A673 (cell line): ENCODE data around the gene ZNF57. TPM values are rescaled to one million over a fixed set of nuclear protein-coding genes. Genes with fewer than 3 reads are reported as not detected.

Source experiments
- BruUV-seq: library from RNA; stranded (reverse); fragments of 400-500 nt; replicated peaks from 2 replicates; lab custom pipeline; 2021; lab: Mats Ljungman, UMichigan
- CTCF ChIA-PET: fragments of 300-600 bp; sonication (Branson Sonifier 250); formaldehyde crosslinking; loops from one replicate; lab custom pipeline; 2022; ENCODE audit warnings: antibody characterized with exemption; lab: Charles Lee
- POLR2A ChIA-PET: fragments of 300-600 bp; sonication (Branson Sonifier 250); formaldehyde crosslinking; loops from one replicate; lab custom pipeline; 2022; ENCODE audit warnings: antibody characterized with exemption; ENCODE audit not compliant: low non-redundant PET; lab: Charles Lee
- DNase-seq: peaks from one replicate; pipeline ENCODE4 v3.0.0-alpha.2; 2015; ENCODE audit warnings: low spot score
- H3K27ac ChIP-seq: fragments of 200-600 bp; sonication (generic); 2 replicates; pipeline ENCODE4 v1.5.1; 2016; ENCODE audit warnings: mixed run types, low read depth, mild to moderate bottlenecking, mixed read lengths, antibody characterized with exemption, low read length; ENCODE audit not compliant: poor library complexity, severe bottlenecking
- H3K27me3 ChIP-seq: fragments of 200-600 bp; sonication (generic); replicated peaks from 2 replicates; pipeline ENCODE4 v1.6.1; 2017; ENCODE audit warnings: mixed run types, low read depth, mild to moderate bottlenecking, mixed read lengths, antibody characterized with exemption, low read length; ENCODE audit not compliant: insufficient read depth, poor library complexity
- H3K36me3 ChIP-seq: fragments of 200-600 bp; sonication (generic); 2 replicates; pipeline ENCODE4 v1.6.1; 2016; ENCODE audit warnings: mixed run types, mild to moderate bottlenecking, mixed read lengths, antibody characterized with exemption, low read length; ENCODE audit not compliant: insufficient read depth, poor library complexity, severe bottlenecking
- H3K4me1 ChIP-seq: fragments of 200-600 bp; sonication (generic); 2 replicates; pipeline ENCODE4 v1.6.1; 2017; ENCODE audit warnings: mixed run types, mild to moderate bottlenecking, mixed read lengths, antibody characterized with exemption, low read length; ENCODE audit not compliant: insufficient read depth, poor library complexity, severe bottlenecking
- H3K4me3 ChIP-seq: fragments of 200-600 bp; sonication (generic); 2 replicates; pipeline ENCODE4 v1.5.1; 2016; ENCODE audit warnings: low read depth, mixed run types, mild to moderate bottlenecking, mixed read lengths, low read length; ENCODE audit not compliant: poor library complexity, severe bottlenecking
- H3K9me3 ChIP-seq: fragments of 200-600 bp; sonication (generic); 2 replicates; pipeline ENCODE4 v1.6.1; 2016; ENCODE audit warnings: mixed run types, low read depth, mild to moderate bottlenecking, mixed read lengths, antibody characterized with exemption, low read length; ENCODE audit not compliant: poor library complexity, severe bottlenecking
- EZH2 ChIP-seq: fragments of 200-600 bp; sonication (generic); IDR thresholded peaks from 2 replicates; pipeline ENCODE4 v1.6.1; 2017; ENCODE audit warnings: borderline replicate concordance, low read depth, mild to moderate bottlenecking, mixed read lengths, antibody characterized with exemption, low read length; ENCODE audit not compliant: poor library complexity, severe bottlenecking
- intact Hi-C: fragments of 100-400 bp; cut with micrococcal nuclease; formaldehyde crosslinking; loops from one replicate; pipeline ENCODE4 v1.10.0; 2022; ENCODE audit not compliant: unreplicated experiment
- total RNA-seq: library from RNA; stranded (reverse); gene quantifications from 2 replicates; pipeline ENCODE4 v1.2.3, GENCODE V29; 2021
- TF ChIP-seq, protein P1 (sequence below): fragments of 300-800, 200-600 bp; sonication (generic); conservative IDR thresholded peaks from 2 replicates; pipeline ENCODE4 v1.5.1; 2017; ENCODE audit warnings: low read depth, mild to moderate bottlenecking, antibody characterized with exemption, low read length, moderate library complexity, mixed read lengths

Gene ZNF57
- total RNA-seq, 1 experiment from 2014 or later, result 5.1 TPM

DNA sequence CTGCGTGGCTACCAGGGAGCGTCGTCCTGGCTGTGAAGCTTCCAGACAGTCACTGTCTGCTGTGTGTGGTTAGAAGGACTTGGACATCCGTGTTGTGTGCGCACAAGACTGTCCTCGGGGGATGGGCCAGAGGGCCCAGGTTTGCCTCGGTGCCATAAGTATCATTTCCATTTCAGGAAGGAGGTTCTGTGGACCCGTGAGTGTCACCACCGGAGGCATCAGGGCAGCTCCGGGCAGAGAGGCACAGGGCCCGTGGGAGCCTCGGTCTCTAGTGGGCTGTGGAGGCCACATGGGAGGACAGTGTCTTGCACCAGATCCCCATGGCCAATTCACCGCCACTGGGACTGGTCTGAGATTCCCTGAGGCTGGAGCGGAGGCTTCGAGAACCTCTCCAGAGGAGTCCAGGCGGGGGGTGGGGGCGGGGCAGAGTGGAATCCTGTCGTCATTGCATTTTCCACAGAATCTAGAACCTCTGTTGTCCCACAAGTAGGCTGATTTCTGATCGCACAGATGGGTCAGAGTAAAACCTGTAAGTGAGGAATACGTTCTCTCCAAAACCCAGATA lies 6.0 kb downstream of the ZNF57 start:
- H3K4me1 ChIP-seq, result no peaks in the 10 kb centered on the region
- no peak overlapping the region for H3K27ac ChIP-seq
- H3K4me3 ChIP-seq, result no peak overlapping the region
- no peaks in the 10 kb centered on the region for H3K36me3 ChIP-seq
- no peaks in the 10 kb centered on the region for H3K9me3 ChIP-seq
- intact Hi-C loops, result no loop called here
- no peaks in the 10 kb centered on the region for H3K27me3 ChIP-seq
- TF ChIP-seq, protein P1, sequence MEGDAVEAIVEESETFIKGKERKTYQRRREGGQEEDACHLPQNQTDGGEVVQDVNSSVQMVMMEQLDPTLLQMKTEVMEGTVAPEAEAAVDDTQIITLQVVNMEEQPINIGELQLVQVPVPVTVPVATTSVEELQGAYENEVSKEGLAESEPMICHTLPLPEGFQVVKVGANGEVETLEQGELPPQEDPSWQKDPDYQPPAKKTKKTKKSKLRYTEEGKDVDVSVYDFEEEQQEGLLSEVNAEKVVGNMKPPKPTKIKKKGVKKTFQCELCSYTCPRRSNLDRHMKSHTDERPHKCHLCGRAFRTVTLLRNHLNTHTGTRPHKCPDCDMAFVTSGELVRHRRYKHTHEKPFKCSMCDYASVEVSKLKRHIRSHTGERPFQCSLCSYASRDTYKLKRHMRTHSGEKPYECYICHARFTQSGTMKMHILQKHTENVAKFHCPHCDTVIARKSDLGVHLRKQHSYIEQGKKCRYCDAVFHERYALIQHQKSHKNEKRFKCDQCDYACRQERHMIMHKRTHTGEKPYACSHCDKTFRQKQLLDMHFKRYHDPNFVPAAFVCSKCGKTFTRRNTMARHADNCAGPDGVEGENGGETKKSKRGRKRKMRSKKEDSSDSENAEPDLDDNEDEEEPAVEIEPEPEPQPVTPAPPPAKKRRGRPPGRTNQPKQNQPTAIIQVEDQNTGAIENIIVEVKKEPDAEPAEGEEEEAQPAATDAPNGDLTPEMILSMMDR, result no peak
- TF ChIP-seq EZH2, result no peak
- ChIA-PET POLR2A (interaction anchor here (0.5 kb wide), 1 partner anchor 141 kb away, joined by 8 read pairs; no protein-coding TSS in a partner anchor), CTCF (interaction anchor here (0.5 kb wide), 2 partner anchors 138 to 238 kb away, joined by 3 read pairs; no protein-coding TSS in a partner anchor)
- no TSS peak for BruUV-seq
- DNase-seq, result no peak

DNA sequence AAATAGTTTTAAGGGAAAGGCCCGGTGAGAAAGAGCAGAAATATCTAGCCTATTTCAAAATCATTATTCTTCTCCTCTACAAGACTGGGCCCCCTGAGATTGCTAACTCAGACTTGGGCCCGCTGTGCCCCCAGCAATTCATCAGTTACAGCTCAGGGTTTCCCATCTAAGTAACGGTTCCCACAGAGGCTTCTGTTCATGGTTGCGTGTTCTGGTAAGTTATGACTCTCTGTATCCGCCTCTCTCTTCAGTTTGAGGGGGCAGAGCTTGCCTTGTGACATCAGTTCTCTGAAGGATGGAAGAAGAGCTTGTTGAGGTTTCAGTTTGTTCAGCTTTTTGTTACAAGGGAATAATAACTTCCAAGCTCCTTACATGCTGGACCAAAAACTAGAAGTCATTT lies 11.6 kb downstream of the ZNF57 start:
- Histone ChIP-seq H3K4me3 (no peak overlapping the region), H3K9me3 (peaks cover 42% of the 10 kb centered on the region), H3K4me1 (no peaks in the 10 kb centered on the region), H3K27me3 (no peaks in the 10 kb centered on the region), H3K36me3 (peaks cover 21% of the 10 kb centered on the region), H3K27ac (no peak overlapping the region)
- no TSS peak for BruUV-seq
- CTCF ChIA-PET, result no interaction called here
- TF ChIP-seq, protein P1, result no peak
- TF ChIP-seq EZH2, result no peak
- DNase-seq, result no peak
- POLR2A ChIA-PET, result no interaction called here
- intact Hi-C loops, result no loop called here

DNA sequence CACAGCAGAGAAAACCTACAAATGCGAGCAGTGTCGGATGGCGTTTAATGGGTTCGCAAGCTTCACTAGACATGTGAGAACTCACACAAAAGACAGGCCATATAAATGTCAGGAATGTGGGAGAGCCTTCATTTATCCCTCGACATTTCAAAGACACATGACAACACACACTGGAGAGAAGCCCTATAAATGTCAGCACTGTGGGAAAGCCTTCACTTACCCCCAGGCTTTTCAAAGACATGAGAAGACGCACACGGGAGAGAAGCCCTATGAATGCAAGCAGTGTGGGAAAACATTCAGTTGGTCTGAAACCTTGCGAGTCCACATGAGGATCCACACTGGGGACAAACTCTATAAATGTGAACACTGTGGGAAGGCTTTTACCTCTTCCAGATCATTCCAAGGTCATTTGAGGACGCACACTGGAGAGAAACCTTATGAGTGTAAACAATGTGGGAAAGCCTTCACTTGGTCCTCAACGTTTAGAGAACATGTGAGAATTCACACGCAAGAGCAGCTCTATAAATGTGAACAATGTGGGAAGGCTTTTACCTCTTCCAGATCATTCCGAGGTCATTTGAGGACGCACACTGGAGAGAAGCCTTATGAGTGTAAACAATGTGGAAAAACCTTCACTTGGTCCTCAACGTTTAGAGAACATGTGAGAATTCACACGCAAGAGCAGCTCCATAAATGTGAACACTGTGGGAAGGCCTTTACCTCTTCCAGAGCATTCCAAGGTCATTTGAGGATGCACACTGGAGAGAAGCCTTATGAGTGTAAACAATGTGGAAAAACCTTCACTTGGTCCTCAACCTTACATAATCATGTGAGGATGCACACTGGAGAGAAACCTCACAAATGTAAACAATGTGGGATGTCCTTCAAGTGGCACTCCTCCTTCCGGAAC lies 16.8 kb downstream of the ZNF57 start:
- no peak for TF ChIP-seq EZH2
- TF ChIP-seq, protein P1, result no peak
- Histone ChIP-seq H3K4me3 (no peak overlapping the region), H3K36me3 (peaks cover 36% of the 10 kb centered on the region), H3K27ac (no peak overlapping the region), H3K27me3 (no peaks in the 10 kb centered on the region), H3K4me1 (no peaks in the 10 kb centered on the region), H3K9me3 (peaks cover 53% of the 10 kb centered on the region)
- BruUV-seq, result no TSS peak
- intact Hi-C loops, result no loop called here
- no peak for DNase-seq
- POLR2A ChIA-PET, result no interaction called here
- CTCF ChIA-PET, result interaction anchor here (0.5 kb wide), 1 partner anchor 28 kb away, joined by 15 read pairs; no protein-coding TSS in a partner anchor
